GM12878 (cell line): ENCODE results near the gene GPR176. TPM values are rescaled to one million over a fixed set of nuclear protein-coding genes. Genes with fewer than 3 reads are reported as not detected.

ENCODE experiments used
- ATAC-seq: fragments of 200-7000 bp; cut with Tn5 transposase; 3 replicates; pipeline ENCODE4 v1.9.1; 2020; ENCODE audit warnings: mild to moderate bottlenecking, moderate library complexity
- BruUV-seq: library from RNA; stranded (reverse); fragments of 400-500 nt; replicated peaks from 2 replicates; lab custom pipeline; 2021; lab: Mats Ljungman, UMichigan
- CTCF ChIA-PET: fragments of 300-600 bp; sonication (Branson Sonifier 250); formaldehyde crosslinking; extraction: SDS; loops from one replicate; lab custom pipeline; 2021; ENCODE audit warnings: inconsistent platforms; lab: Yijun Ruan, JAX
- POLR2A ChIA-PET: fragments of 350-600 bp; formaldehyde crosslinking; extraction: SDS; loops from one replicate; lab custom pipeline; 2021; ENCODE audit warnings: inconsistent platforms; lab: Charles Lee
- RAD21 ChIA-PET: fragments of 300-600 bp; sonication (Branson Sonifier 250); formaldehyde crosslinking; loops from one replicate; lab custom pipeline; 2023; ENCODE audit warnings: antibody characterized with exemption; ENCODE audit not compliant: unreplicated experiment; lab: Charles Lee
- SMC1A ChIA-PET: fragments of 300-600 bp; sonication (Branson Sonifier 250); formaldehyde crosslinking; loops from one replicate; lab custom pipeline; 2023; ENCODE audit not compliant: unreplicated experiment, uncharacterized antibody; lab: Charles Lee
- DNase-seq: peaks from one replicate; pipeline ENCODE4 v3.0.0-alpha.2; 2011; ENCODE audit warnings: low read depth, low spot score
- FAIRE-seq: peaks from 3 replicates; lab custom pipeline; 2011; peaks lifted over from hg19 to GRCh38; lab: Jason Lieb, UNC
- H2AFZ ChIP-seq: 2 replicates; pipeline ENCODE4 v1.6.0; 2011; ENCODE audit warnings: low read depth, low read length, control low read depth; ENCODE audit not compliant: control insufficient read depth
- H3K27ac ChIP-seq: 2 replicates; pipeline ENCODE4 v1.5.1; 2011; ENCODE audit warnings: control low read depth; ENCODE audit not compliant: control insufficient read depth, insufficient read depth
- H3K27me3 ChIP-seq, 2 experiments: replicated peaks in 1 of 2; 2 replicates each; pipeline versions ENCODE4 v1.6.0 to v1.6.1; 2011; ENCODE audit warnings: low read length in 1 of 2; ENCODE audit not compliant: control insufficient read depth in 2 of 2, insufficient read depth in 2 of 2
- H3K36me3 ChIP-seq, 2 experiments: 2 replicates each; pipeline ENCODE4 v1.5.1; 2011; ENCODE audit warnings: low read length in 1 of 2; ENCODE audit not compliant: control insufficient read depth in 2 of 2, insufficient read depth in 2 of 2
- H3K4me1 ChIP-seq: 2 replicates; pipeline ENCODE4 v1.6.1; 2011; ENCODE audit warnings: mild to moderate bottlenecking, low read length, moderate library complexity, mixed read lengths; ENCODE audit not compliant: control insufficient read depth, insufficient read depth
- H3K4me2 ChIP-seq: 2 replicates; pipeline ENCODE4 v1.6.0; 2011; ENCODE audit warnings: control low read depth; ENCODE audit not compliant: control insufficient read depth, insufficient read depth
- H3K4me3 ChIP-seq: fragments of 200-600 bp; sonication (generic); 2 replicates; pipeline ENCODE4 v1.5.1; 2016
- H3K79me2 ChIP-seq: 2 replicates; pipeline ENCODE4 v1.6.0; 2011; ENCODE audit warnings: low read length; ENCODE audit not compliant: control insufficient read depth, insufficient read depth
- H3K9ac ChIP-seq: 2 replicates; pipeline ENCODE4 v1.8.0; 2011; ENCODE audit warnings: low read length, control low read depth, mixed read lengths; ENCODE audit not compliant: control insufficient read depth, insufficient read depth
- H3K9me3 ChIP-seq: replicated peaks from 3 replicates; pipeline ENCODE4 v1.5.1; 2011; ENCODE audit warnings: mild to moderate bottlenecking, low read length; ENCODE audit not compliant: control insufficient read depth, insufficient read depth
- H4K20me1 ChIP-seq: 2 replicates; pipeline ENCODE4 v1.6.0; 2011; ENCODE audit not compliant: control insufficient read depth, insufficient read depth
- CBX5 ChIP-seq: sonication (generic); IDR thresholded peaks from 2 replicates; pipeline ENCODE4 v1.6.1; 2016; ENCODE audit warnings: low read depth, moderate library complexity, mild to moderate bottlenecking, inconsistent platforms
- CREM ChIP-seq: IDR thresholded peaks from 2 replicates; pipeline ENCODE4 v1.6.1; 2014; ENCODE audit warnings: antibody characterized with exemption, low read depth
- CTCF ChIP-seq, 3 experiments: IDR thresholded peaks in 2 of 3; conservative IDR thresholded peaks in 1 of 3; 2 replicates each; pipeline ENCODE4 v1.5.1; 2011; ENCODE audit warnings: low read depth in 3 of 3, low read length in 3 of 3, mild to moderate bottlenecking in 3 of 3, control low read depth in 2 of 3, moderate library complexity in 2 of 3, inconsistent platforms in 1 of 3, mixed read lengths in 1 of 3; ENCODE audit not compliant: control insufficient read depth in 2 of 3, insufficient read depth in 1 of 3; ENCODE audit errors: extremely low read depth in 1 of 3
- FOXM1 ChIP-seq: IDR thresholded peaks from 2 replicates; pipeline ENCODE4 v1.6.1; 2012; ENCODE audit warnings: low read depth, mild to moderate bottlenecking, inconsistent platforms, low read length, moderate library complexity
- GABPA ChIP-seq: IDR thresholded peaks from 2 replicates; pipeline ENCODE4 v1.6.1; 2014; ENCODE audit warnings: antibody characterized with exemption, low read depth, mild to moderate bottlenecking, inconsistent platforms
- HDGF ChIP-seq: fragments of 450-650 bp; IDR thresholded peaks from 2 replicates; pipeline ENCODE4 v1.6.1; 2016; ENCODE audit warnings: antibody characterized with exemption
- KDM1A ChIP-seq: fragments of 200-600 bp; sonication (generic); IDR thresholded peaks from 2 replicates; pipeline ENCODE4 v1.6.1; 2016; ENCODE audit warnings: borderline replicate concordance
- RBBP5 ChIP-seq: fragments of 200-600 bp; sonication (generic); conservative IDR thresholded peaks from 2 replicates; pipeline ENCODE4 v1.6.1; 2016
- SMC3 ChIP-seq: IDR thresholded peaks from 2 replicates; pipeline ENCODE4 v1.6.1; 2011; ENCODE audit warnings: low read length, improper control_type of control experiment, borderline replicate concordance
- SREBF2 ChIP-seq: IDR thresholded peaks from 2 replicates; pipeline ENCODE4 v1.6.1; 2012; ENCODE audit warnings: mild to moderate bottlenecking, low read length
- ZNF274 ChIP-seq: IDR thresholded peaks from one replicate; pipeline ENCODE4 v1.8.0; 2011; ENCODE audit not compliant: insufficient read length, insufficient read depth
- WGBS: methylation state at CpG from one replicate; pipeline ENCODE4 v1.1.6; 2016; ENCODE audit warnings: low lambda C conversion rate; ENCODE audit not compliant: insufficient replicate concordance, insufficient coverage; ENCODE audit errors: missing lambda C conversion rate; 5-methylcytosine and 5-hydroxymethylcytosine counted together
- in situ Hi-C: fragments of 300-500 bp; cut with MboI; formaldehyde crosslinking; loops from 9 replicates; pipeline ENCODE4 v1.14.3; 2018; ENCODE audit warnings: mixed read lengths
- intact Hi-C: fragments of 100-400 bp; cut with micrococcal nuclease; formaldehyde crosslinking; loops from one replicate; pipeline ENCODE4 v1.14.2; 2022; ENCODE audit not compliant: unreplicated experiment
- polyA plus RNA-seq, 11 experiments: library from polyadenylated mRNA; depleted of rRNA in 4 of 11; unstranded in 6 of 11; stranded (reverse) in 5 of 11; fragments of >200 nt; fragmentation: Nextera tagmentation in 4 of 11; fragmentation: Illumina TruSeq in 1 of 11; extraction: Ambion mirVana in 4 of 11; extraction: Trizol in 1 of 11; gene quantifications; 1 replicate in 1 of 11; 2 replicates in 10 of 11; pipeline versions ENCODE4 v1.2.1 to v1.2.3, GENCODE V29; 2011 to 2016; ENCODE audit warnings: inconsistent platforms in 2 of 11, missing spikeins in 2 of 11, low read depth in 1 of 11
- total RNA-seq, 4 experiments: library from RNA; depleted of rRNA in 3 of 4; stranded (reverse); fragments of >200 nt in 3 of 4; fragmentation: Illumina TruSeq in 1 of 4; extraction: Trizol in 1 of 4; gene quantifications; 2 replicates each; pipeline versions ENCODE4 v1.2.1 to v1.2.3, GENCODE V29; 2013 to 2021
- TF ChIP-seq, protein P1 (sequence below): IDR thresholded peaks from 2 replicates; pipeline ENCODE4 v1.6.1; 2012; ENCODE audit warnings: low read depth, low read length, improper control_type of control experiment
- TF ChIP-seq, protein P2 (sequence below): fragments of 450-650 bp; IDR thresholded peaks from 2 replicates; pipeline ENCODE4 v1.6.1; 2017; ENCODE audit warnings: mild to moderate bottlenecking, low read depth, inconsistent platforms; ENCODE audit not compliant: poor library complexity, severe bottlenecking
- TF ChIP-seq, protein P3 (sequence below): IDR thresholded peaks from 2 replicates; pipeline ENCODE4 v1.6.1; 2012; ENCODE audit warnings: improper control_type of control experiment, low read depth, low read length; ENCODE audit not compliant: insufficient replicate concordance

The GPR176 gene
- total and polyA plus RNA-seq, 10 of the 15 experiments (the other 5 are each of a cell fraction or from before 2014, with no cell fraction given): 0.02 to 0.33 (median 0.16) TPM; not detected in 4

DNA sequence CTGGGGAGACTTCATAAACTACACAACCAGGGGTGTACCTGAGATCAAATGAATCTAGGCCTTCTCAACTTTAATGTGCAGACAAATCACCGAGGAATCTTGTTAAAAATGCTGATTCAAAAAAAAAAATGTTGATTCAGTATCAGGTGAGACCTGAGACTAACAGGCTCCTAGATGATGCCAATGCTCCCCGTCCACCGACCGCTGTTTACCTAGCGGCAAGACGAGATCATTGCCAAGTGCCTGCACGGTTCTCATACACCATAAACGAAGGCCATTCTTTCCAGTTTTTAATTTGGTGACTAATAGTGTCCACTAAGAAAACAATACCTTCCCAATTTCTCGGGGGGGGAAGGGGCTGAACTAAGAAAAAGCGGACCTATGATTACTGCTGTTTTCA lies 134.9 kb downstream of the GPR176 start:
- H3K27ac ChIP-seq: no peak overlapping the region
- ChIA-PET SMC1A (interaction anchor here (0.7 to 2.4 kb wide), 10 partner anchors 11 to 322 kb away, joined by 3 to 14 read pairs (median 4); no protein-coding TSS in a partner anchor), RAD21 (interaction anchor here (0.9 to 2.0 kb wide), 4 partner anchors 27 to 311 kb away, joined by 3 to 9 read pairs (median 3); no protein-coding TSS in a partner anchor), POLR2A (no interaction called here), CTCF (interaction anchor here (0.7 to 4.2 kb wide), 19 partner anchors 11 to 490 kb away, joined by 3 to 23 read pairs (median 4); no protein-coding TSS in a partner anchor)
- no TSS peak for BruUV-seq
- no peak for ATAC-seq
- H4K20me1 ChIP-seq: no peaks in the 10 kb centered on the region
- H3K4me1 ChIP-seq: peaks cover 17% of the 10 kb centered on the region
- no peaks in the 10 kb centered on the region; a peak in 1 of 4 replicates for H3K36me3 ChIP-seq
- 95% methylated on average over 10 of the region's 10 CpGs for WGBS
- no peak overlapping the region for H3K4me2 ChIP-seq
- DNase-seq: no peak
- no peak overlapping the region for H2AFZ ChIP-seq
- in situ Hi-C loops: loop anchor here (5.0 to 10.0 kb wide), 3 partner anchors 92 to 490 kb away; partner anchors contain the start of gene BMF
- H3K9me3 ChIP-seq: no peaks in the 10 kb centered on the region
- H3K9ac ChIP-seq: no peak overlapping the region
- H3K79me2 ChIP-seq: peaks cover 12% of the 10 kb centered on the region
- intact Hi-C loops: loop anchor here (5.0 kb wide), 3 partner anchors 147 to 322 kb away; partner anchors contain the start of genes BMF and EIF2AK4
- no peak for FAIRE-seq
- no peaks in the 10 kb centered on the region for H3K27me3 ChIP-seq
- no peak overlapping the region for H3K4me3 ChIP-seq
- no peak for TF ChIP-seq HDGF
- TF ChIP-seq GABPA: no peak
- no peak for TF ChIP-seq RBBP5
- no peak for TF ChIP-seq SREBF2
- TF ChIP-seq CTCF (IDR thresholded peaks at IDR 0.05 in 2 of 3, conservative IDR thresholded peaks at IDR 0.05 in 1 of 3; ENCODE audit: control insufficient read depth in 2 of 3, extremely low read depth in 1 of 3, insufficient read depth in 1 of 3, low read depth in 3 of 3, low read length in 3 of 3): no peak
- TF ChIP-seq KDM1A: no peak
- TF ChIP-seq CREM: no peak
- TF ChIP-seq, protein P1, sequence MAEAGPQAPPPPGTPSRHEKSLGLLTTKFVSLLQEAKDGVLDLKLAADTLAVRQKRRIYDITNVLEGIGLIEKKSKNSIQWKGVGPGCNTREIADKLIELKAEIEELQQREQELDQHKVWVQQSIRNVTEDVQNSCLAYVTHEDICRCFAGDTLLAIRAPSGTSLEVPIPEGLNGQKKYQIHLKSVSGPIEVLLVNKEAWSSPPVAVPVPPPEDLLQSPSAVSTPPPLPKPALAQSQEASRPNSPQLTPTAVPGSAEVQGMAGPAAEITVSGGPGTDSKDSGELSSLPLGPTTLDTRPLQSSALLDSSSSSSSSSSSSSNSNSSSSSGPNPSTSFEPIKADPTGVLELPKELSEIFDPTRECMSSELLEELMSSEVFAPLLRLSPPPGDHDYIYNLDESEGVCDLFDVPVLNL: no peak
- TF ChIP-seq SMC3: no peak
- no peak for TF ChIP-seq ZNF274
- TF ChIP-seq FOXM1: no peak
- TF ChIP-seq, protein P2, sequence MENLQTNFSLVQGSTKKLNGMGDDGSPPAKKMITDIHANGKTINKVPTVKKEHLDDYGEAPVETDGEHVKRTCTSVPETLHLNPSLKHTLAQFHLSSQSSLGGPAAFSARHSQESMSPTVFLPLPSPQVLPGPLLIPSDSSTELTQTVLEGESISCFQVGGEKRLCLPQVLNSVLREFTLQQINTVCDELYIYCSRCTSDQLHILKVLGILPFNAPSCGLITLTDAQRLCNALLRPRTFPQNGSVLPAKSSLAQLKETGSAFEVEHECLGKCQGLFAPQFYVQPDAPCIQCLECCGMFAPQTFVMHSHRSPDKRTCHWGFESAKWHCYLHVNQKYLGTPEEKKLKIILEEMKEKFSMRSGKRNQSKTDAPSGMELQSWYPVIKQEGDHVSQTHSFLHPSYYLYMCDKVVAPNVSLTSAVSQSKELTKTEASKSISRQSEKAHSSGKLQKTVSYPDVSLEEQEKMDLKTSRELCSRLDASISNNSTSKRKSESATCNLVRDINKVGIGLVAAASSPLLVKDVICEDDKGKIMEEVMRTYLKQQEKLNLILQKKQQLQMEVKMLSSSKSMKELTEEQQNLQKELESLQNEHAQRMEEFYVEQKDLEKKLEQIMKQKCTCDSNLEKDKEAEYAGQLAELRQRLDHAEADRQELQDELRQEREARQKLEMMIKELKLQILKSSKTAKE: no peak
- TF ChIP-seq, protein P3, sequence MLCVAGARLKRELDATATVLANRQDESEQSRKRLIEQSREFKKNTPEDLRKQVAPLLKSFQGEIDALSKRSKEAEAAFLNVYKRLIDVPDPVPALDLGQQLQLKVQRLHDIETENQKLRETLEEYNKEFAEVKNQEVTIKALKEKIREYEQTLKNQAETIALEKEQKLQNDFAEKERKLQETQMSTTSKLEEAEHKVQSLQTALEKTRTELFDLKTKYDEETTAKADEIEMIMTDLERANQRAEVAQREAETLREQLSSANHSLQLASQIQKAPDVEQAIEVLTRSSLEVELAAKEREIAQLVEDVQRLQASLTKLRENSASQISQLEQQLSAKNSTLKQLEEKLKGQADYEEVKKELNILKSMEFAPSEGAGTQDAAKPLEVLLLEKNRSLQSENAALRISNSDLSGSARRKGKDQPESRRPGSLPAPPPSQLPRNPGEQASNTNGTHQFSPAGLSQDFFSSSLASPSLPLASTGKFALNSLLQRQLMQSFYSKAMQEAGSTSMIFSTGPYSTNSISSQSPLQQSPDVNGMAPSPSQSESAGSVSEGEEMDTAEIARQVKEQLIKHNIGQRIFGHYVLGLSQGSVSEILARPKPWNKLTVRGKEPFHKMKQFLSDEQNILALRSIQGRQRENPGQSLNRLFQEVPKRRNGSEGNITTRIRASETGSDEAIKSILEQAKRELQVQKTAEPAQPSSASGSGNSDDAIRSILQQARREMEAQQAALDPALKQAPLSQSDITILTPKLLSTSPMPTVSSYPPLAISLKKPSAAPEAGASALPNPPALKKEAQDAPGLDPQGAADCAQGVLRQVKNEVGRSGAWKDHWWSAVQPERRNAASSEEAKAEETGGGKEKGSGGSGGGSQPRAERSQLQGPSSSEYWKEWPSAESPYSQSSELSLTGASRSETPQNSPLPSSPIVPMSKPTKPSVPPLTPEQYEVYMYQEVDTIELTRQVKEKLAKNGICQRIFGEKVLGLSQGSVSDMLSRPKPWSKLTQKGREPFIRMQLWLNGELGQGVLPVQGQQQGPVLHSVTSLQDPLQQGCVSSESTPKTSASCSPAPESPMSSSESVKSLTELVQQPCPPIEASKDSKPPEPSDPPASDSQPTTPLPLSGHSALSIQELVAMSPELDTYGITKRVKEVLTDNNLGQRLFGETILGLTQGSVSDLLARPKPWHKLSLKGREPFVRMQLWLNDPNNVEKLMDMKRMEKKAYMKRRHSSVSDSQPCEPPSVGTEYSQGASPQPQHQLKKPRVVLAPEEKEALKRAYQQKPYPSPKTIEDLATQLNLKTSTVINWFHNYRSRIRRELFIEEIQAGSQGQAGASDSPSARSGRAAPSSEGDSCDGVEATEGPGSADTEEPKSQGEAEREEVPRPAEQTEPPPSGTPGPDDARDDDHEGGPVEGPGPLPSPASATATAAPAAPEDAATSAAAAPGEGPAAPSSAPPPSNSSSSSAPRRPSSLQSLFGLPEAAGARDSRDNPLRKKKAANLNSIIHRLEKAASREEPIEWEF: no peak
- no peak for TF ChIP-seq CBX5
